GM12878 (cell line): ENCODE data around the gene TWIST1.

Source experiments
- HDAC2 ChIP-seq: fragments of 200-600 bp; sonication (generic); IDR thresholded peaks from 2 replicates; pipeline ENCODE4 v1.6.1; 2017
- JUNB ChIP-seq: IDR thresholded peaks from 2 replicates; pipeline ENCODE4 v1.6.1; 2016; ENCODE audit warnings: antibody characterized with exemption, mild to moderate bottlenecking
- NBN ChIP-seq: fragments of 450-650 bp; IDR thresholded peaks from 2 replicates; pipeline ENCODE4 v1.6.1; 2016
- NFYB ChIP-seq: IDR thresholded peaks from 2 replicates; pipeline ENCODE4 v1.6.1; 2011; ENCODE audit warnings: low read depth, mild to moderate bottlenecking, low read length, improper control_type of control experiment, moderate library complexity; ENCODE audit not compliant: insufficient read depth
- POLR2A ChIP-seq: IDR thresholded peaks from 2 replicates; pipeline ENCODE4 v1.6.1; 2011; ENCODE audit warnings: low read depth, mild to moderate bottlenecking, low read length
- RFX5 ChIP-seq: IDR thresholded peaks from 2 replicates; pipeline ENCODE4 v1.6.1; 2011; ENCODE audit warnings: low read depth, low read length, improper control_type of control experiment
- SIN3A ChIP-seq: IDR thresholded peaks from 2 replicates; pipeline ENCODE4 v1.6.1; 2012; ENCODE audit warnings: low read depth, low read length, improper control_type of control experiment
- SMAD1 ChIP-seq: fragments of 450-650 bp; IDR thresholded peaks from 2 replicates; pipeline ENCODE4 v1.6.1; 2018; ENCODE audit warnings: mild to moderate bottlenecking, low read depth; ENCODE audit not compliant: partially characterized antibody
- SMC3 ChIP-seq: IDR thresholded peaks from 2 replicates; pipeline ENCODE4 v1.6.1; 2011; ENCODE audit warnings: low read length, improper control_type of control experiment, borderline replicate concordance
- TF ChIP-seq, protein P1 (sequence below): IDR thresholded peaks from 2 replicates; pipeline ENCODE4 v1.6.1; 2012; ENCODE audit warnings: mild to moderate bottlenecking, low read depth, low read length
- TF ChIP-seq, protein P2 (sequence below), 3 experiments: IDR thresholded peaks in 2 of 3; conservative IDR thresholded peaks in 1 of 3; 2 replicates each; pipeline ENCODE4 v1.5.1; 2011; ENCODE audit warnings: low read depth in 3 of 3, low read length in 3 of 3, mild to moderate bottlenecking in 3 of 3, control low read depth in 2 of 3, moderate library complexity in 2 of 3, inconsistent platforms in 1 of 3, mixed read lengths in 1 of 3; ENCODE audit not compliant: control insufficient read depth in 2 of 3, insufficient read depth in 1 of 3; ENCODE audit errors: extremely low read depth in 1 of 3
- TF ChIP-seq, protein P3 (sequence below): IDR thresholded peaks from 2 replicates; pipeline ENCODE4 v1.6.1; 2011; ENCODE audit warnings: borderline replicate concordance, low read depth, mild to moderate bottlenecking, moderate library complexity, mixed read lengths, low read length; ENCODE audit not compliant: insufficient read depth; ENCODE audit errors: extremely low read length
- TF ChIP-seq, protein P4 (sequence below): IDR thresholded peaks from 2 replicates; pipeline ENCODE4 v1.6.1; 2012; ENCODE audit warnings: low read depth, low read length, improper control_type of control experiment

DNA sequence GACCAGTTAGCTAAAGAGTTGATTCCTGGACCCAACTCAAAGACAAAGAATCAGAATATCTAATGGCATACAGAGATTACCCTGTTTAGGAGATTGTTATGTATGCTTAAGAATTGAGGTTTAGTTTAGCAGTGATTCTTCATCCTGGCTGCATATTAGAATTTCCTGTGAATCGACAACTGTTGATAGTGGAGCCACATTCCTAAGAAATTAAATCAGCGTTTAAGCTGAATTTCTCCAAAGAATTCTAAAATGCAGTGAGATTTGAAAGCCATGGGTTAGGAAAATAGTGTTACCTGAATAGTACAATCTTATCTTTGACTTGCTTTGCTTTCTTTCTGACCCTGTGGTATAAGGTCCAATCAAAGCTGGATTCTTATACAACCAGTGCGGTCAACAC is 44.2 kb upstream of the TWIST1 start:
- TF ChIP-seq SMAD1 (no peak), NBN (no peak), SIN3A (no peak), SMC3 (no peak), POLR2A (no peak), JUNB (no peak), NFYB (no peak), HDAC2 (no peak), RFX5 (no peak)
- TF ChIP-seq, protein P1, sequence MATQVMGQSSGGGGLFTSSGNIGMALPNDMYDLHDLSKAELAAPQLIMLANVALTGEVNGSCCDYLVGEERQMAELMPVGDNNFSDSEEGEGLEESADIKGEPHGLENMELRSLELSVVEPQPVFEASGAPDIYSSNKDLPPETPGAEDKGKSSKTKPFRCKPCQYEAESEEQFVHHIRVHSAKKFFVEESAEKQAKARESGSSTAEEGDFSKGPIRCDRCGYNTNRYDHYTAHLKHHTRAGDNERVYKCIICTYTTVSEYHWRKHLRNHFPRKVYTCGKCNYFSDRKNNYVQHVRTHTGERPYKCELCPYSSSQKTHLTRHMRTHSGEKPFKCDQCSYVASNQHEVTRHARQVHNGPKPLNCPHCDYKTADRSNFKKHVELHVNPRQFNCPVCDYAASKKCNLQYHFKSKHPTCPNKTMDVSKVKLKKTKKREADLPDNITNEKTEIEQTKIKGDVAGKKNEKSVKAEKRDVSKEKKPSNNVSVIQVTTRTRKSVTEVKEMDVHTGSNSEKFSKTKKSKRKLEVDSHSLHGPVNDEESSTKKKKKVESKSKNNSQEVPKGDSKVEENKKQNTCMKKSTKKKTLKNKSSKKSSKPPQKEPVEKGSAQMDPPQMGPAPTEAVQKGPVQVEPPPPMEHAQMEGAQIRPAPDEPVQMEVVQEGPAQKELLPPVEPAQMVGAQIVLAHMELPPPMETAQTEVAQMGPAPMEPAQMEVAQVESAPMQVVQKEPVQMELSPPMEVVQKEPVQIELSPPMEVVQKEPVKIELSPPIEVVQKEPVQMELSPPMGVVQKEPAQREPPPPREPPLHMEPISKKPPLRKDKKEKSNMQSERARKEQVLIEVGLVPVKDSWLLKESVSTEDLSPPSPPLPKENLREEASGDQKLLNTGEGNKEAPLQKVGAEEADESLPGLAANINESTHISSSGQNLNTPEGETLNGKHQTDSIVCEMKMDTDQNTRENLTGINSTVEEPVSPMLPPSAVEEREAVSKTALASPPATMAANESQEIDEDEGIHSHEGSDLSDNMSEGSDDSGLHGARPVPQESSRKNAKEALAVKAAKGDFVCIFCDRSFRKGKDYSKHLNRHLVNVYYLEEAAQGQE = no peak
- TF ChIP-seq, protein P2, sequence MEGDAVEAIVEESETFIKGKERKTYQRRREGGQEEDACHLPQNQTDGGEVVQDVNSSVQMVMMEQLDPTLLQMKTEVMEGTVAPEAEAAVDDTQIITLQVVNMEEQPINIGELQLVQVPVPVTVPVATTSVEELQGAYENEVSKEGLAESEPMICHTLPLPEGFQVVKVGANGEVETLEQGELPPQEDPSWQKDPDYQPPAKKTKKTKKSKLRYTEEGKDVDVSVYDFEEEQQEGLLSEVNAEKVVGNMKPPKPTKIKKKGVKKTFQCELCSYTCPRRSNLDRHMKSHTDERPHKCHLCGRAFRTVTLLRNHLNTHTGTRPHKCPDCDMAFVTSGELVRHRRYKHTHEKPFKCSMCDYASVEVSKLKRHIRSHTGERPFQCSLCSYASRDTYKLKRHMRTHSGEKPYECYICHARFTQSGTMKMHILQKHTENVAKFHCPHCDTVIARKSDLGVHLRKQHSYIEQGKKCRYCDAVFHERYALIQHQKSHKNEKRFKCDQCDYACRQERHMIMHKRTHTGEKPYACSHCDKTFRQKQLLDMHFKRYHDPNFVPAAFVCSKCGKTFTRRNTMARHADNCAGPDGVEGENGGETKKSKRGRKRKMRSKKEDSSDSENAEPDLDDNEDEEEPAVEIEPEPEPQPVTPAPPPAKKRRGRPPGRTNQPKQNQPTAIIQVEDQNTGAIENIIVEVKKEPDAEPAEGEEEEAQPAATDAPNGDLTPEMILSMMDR (IDR thresholded peaks at IDR 0.05 in 2 of 3, conservative IDR thresholded peaks at IDR 0.05 in 1 of 3; ENCODE audit: control insufficient read depth in 2 of 3, extremely low read depth in 1 of 3, insufficient read depth in 1 of 3, low read depth in 3 of 3, low read length in 3 of 3) = no peak
- TF ChIP-seq, protein P3, sequence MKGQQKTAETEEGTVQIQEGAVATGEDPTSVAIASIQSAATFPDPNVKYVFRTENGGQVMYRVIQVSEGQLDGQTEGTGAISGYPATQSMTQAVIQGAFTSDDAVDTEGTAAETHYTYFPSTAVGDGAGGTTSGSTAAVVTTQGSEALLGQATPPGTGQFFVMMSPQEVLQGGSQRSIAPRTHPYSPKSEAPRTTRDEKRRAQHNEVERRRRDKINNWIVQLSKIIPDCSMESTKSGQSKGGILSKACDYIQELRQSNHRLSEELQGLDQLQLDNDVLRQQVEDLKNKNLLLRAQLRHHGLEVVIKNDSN = no peak
- TF ChIP-seq, protein P4, sequence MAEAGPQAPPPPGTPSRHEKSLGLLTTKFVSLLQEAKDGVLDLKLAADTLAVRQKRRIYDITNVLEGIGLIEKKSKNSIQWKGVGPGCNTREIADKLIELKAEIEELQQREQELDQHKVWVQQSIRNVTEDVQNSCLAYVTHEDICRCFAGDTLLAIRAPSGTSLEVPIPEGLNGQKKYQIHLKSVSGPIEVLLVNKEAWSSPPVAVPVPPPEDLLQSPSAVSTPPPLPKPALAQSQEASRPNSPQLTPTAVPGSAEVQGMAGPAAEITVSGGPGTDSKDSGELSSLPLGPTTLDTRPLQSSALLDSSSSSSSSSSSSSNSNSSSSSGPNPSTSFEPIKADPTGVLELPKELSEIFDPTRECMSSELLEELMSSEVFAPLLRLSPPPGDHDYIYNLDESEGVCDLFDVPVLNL = no peak
